ENCODE results near the gene LRP3. TPM values are rescaled to one million over a fixed set of nuclear protein-coding genes. Genes with fewer than 3 reads are reported as not detected.
"Not testable (repeated sequence)": the region's sequence is repeated elsewhere in the genome, so short reads cannot be mapped to it uniquely, and the experiment has no call there.

The LRP3 gene
- total RNA-seq, 2 experiments from 2014 or later = 0.30 TPM; not detected in 1

DNA sequence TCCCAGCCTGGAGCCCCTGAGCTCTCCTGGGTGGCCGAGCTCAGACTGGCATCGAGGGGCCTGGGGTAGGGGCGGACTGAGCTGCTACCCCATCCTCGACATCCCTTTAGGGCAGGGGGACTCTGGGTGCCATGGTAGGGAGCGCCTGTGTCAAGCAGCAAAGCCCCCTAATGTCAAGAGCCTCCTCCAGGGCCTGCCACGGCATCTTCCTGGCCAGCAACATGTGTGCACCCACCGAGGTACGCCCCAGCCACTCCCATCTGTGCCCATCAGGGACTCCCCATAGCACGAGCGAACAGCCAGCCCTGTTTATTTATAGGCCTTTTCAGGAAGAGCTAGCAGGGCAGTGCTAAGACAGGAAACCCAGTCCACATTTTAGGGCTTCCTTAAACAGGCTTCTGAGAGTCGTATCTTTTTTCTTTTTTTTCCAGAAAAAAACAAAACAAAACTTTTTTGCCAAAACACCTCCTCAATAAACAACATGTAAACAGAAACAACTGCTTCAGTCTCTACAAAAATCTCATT is 14.3 kb downstream of the LRP3 start:
- Mint-ChIP-seq H3K36me3 (no peaks in the 10 kb centered on the region), H3K9me3 (ENCODE audit: low read depth) (no peaks in the 10 kb centered on the region), H3K4me1 (no peaks in the 10 kb centered on the region), H3K27me3 (no peaks in the 10 kb centered on the region), H3K27ac (no peak overlapping the region), H3K4me3 (no peak overlapping the region)
- CTCF ChIA-PET = no interaction called here
- DNase-seq (no peak), ATAC-seq (no peak)

DNA sequence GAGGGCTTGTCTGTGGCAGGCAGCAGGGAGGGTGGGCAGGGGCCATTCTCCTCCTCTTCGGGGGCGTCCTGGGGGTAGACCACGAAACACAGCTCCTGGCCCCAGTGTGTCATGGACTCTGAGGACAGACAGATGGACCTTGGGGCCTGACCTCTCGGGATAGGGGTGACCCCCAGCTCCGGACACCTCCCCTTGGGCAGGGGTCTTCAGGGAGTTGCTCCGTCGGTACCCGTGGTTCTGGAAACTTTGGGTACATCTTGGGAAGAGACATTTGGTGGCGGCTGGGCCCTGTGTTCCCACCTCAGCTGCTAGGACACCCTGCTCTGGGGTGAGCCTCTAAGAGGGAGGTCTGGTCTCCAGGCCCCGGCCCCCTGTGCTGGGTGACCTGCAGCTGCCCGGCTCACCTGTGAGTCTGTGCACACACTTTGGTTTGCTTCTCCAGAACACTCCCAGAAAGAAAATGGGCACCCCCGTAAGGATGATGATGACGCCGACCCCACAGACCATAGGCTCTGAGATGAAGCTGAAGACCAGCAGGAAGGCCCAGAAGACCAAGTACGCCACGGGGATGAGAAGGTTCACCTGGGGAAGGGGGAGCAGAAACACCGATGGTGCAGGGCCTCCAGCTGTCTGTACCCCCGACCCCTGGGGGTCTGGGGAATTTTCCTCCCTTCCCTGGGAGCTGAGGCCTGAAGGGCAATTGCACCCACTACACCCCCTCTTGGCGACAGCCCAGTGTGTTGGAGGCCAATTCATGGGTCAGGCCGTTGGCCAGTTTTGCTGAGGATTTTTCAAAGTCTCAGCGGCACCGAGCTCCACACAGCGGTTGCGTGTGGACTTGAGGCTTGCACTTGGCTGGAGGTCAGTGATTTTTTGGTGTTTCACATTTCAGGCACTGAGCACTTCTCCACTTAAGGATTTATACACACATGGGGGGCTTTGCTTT is 15.0 kb downstream of the LRP3 start:
- Mint-ChIP-seq H3K9me3 (ENCODE audit: low read depth) (no peaks in the 10 kb centered on the region), H3K4me3 (no peak overlapping the region), H3K4me1 (no peaks in the 10 kb centered on the region), H3K27ac (no peak overlapping the region), H3K36me3 (no peaks in the 10 kb centered on the region), H3K27me3 (no peaks in the 10 kb centered on the region)
- ATAC-seq (no peak), DNase-seq (no peak)
- CTCF ChIA-PET = interaction anchor here (0.8 kb wide), 1 partner anchor 25 kb away, joined by 3 read pairs; no protein-coding TSS in a partner anchor

DNA sequence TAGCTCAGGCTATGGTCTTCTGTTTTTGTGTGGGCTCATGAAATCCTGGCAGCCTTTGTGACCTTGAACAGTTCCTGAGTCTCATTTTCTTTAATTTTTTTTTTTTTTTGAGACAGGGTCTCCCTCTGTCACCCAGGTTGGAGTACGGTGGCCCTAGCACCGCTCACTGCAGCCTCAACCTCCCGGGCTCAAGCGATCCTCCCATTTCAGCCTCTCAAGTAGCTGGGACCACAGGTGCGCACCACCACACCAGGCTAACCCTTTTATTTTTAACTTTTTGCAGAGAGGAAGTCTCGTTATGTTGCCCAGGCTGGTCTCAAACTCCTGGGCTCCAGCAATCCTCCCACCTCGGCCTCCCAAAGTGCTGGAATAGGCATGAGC is 15.7 kb downstream of the LRP3 start:
- H3K36me3 Mint-ChIP-seq; H3K27ac Mint-ChIP-seq; H3K27me3 Mint-ChIP-seq; H3K4me1 Mint-ChIP-seq; H3K9me3 Mint-ChIP-seq (ENCODE audit: low read depth); DNase-seq; ATAC-seq; H3K4me3 Mint-ChIP-seq: not testable (repeated sequence)
- CTCF ChIA-PET = interaction anchor here (0.8 kb wide), 1 partner anchor 26 kb away, joined by 3 read pairs; no protein-coding TSS in a partner anchor

DNA sequence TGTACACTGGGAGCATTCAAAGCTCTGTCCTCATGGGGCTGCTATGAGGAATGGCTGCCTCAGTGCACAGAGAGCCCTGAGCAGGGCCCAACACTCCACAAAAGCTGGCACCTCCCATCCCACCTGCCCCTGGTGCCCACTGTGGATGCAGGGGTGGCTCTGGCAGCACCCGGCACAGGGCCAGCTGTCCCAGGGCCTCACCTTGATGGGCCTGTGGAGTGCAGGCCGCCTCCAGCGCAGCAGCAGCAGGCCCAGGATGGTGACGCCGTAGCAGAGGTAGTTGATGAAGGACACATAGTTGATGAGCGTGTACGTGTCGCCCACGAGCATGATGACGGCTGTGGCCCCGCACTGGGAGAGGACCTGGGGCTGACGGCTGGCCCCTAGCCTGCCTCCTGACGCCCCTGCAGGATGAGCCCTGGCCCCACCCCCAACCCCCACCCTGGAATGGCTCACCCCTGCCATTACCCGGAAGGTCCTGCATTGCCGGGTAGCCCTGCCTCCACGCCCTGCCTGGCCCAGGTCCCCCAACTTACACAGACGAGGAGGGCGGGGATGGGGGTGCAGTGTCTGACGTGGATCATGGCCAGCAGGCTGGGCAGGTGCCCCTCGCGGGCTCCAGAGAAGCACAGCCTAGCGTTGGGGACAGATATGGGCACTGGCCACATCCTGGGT is 16.3 kb downstream of the LRP3 start:
- Mint-ChIP-seq H3K36me3 (no peaks in the 10 kb centered on the region), H3K4me3 (no peak overlapping the region)

GRCh38 chr19:33211794-33212435 is 17.8 kb downstream of the LRP3 start:
- ATAC-seq = no peak

More for the DNA sequence above, 16.3 kb downstream of the LRP3 start:
- CTCF ChIA-PET = no interaction called here
- Mint-ChIP-seq H3K4me1 (no peaks in the 10 kb centered on the region), H3K9me3 (ENCODE audit: low read depth) (no peaks in the 10 kb centered on the region), H3K27ac (no peak overlapping the region), H3K27me3 (no peaks in the 10 kb centered on the region)
- ATAC-seq (no peak), DNase-seq (no peak)

DNA sequence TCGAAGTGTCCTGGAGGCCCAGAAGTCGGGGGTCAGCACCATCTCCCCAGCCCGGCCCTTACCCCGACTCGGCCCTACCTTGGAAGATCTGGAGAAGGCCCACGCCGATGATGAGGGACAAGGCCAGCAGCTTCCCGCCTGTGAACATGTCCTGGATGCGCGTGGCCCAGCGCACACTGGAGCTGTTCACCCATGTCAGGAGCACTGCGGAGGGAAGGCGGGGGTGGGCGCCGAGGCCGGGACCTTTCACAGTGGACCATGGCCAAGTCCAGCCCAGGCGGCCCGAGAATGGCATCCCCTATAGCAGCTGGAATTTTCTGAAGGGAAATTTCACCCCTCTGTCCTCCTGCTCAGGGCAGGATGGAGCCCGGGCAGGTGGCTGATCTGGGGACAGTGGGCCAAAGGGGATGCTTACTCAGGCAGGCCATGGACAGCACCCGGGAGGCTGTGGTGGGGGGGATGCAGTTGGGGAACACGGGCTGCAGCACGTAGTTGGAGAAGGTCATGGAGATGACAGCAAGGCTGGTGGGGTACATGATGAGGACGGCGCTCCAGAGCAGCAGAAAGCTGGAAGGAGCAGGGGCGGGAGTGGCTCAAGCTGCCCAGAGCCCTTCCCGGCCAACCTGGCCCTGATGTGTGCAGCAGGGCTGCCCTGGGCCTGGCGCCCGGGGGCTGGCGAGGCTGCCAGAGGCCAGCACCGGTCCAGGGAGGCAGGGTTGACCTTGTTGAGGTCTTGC is 18.5 kb downstream of the LRP3 start:
- no peak for DNase-seq
- Mint-ChIP-seq H3K27ac (no peak overlapping the region), H3K9me3 (ENCODE audit: low read depth) (no peaks in the 10 kb centered on the region), H3K36me3 (no peaks in the 10 kb centered on the region), H3K4me1 (no peaks in the 10 kb centered on the region), H3K4me3 (no peak overlapping the region), H3K27me3 (no peaks in the 10 kb centered on the region)
- CTCF ChIA-PET = interaction anchor here (1.2 kb wide), 1 partner anchor 203 kb away, joined by 3 read pairs; no protein-coding TSS in a partner anchor
- no peak for ATAC-seq

More at GRCh38 chr19:33211794-33212435, 17.8 kb downstream of the LRP3 start:
- Mint-ChIP-seq H3K9me3 (ENCODE audit: low read depth) (no peaks in the 10 kb centered on the region), H3K27ac (no peak overlapping the region), H3K4me3 (no peak overlapping the region), H3K27me3 (no peaks in the 10 kb centered on the region), H3K36me3 (no peaks in the 10 kb centered on the region), H3K4me1 (no peaks in the 10 kb centered on the region)
- CTCF ChIA-PET = interaction anchor here (1.2 kb wide), 1 partner anchor 204 kb away, joined by 3 read pairs; no protein-coding TSS in a partner anchor
- DNase-seq = no peak

- no peak for ATAC-seq
Observed at GRCh38 chr19:33214596-33214995, 20.5 kb downstream of the LRP3 start.

GRCh38 chr19:33215438-33216197 is 21.5 kb downstream of the LRP3 start:
- CTCF ChIA-PET = no interaction called here
- DNase-seq (no peak), ATAC-seq (no peak)
- H3K4me3 Mint-ChIP-seq = no peak overlapping the region
- peaks cover 3% of the 10 kb centered on the region for H3K27me3 Mint-ChIP-seq
- H3K36me3 Mint-ChIP-seq = no peaks in the 10 kb centered on the region
- no peaks in the 10 kb centered on the region for H3K9me3 Mint-ChIP-seq (ENCODE audit: low read depth)
- no peaks in the 10 kb centered on the region for H3K4me1 Mint-ChIP-seq
- no peak overlapping the region for H3K27ac Mint-ChIP-seq

More at GRCh38 chr19:33214596-33214995, 20.5 kb downstream of the LRP3 start:
- CTCF ChIA-PET = no interaction called here
- Mint-ChIP-seq H3K27ac (no peak overlapping the region), H3K4me1 (no peaks in the 10 kb centered on the region), H3K27me3 (no peaks in the 10 kb centered on the region), H3K9me3 (ENCODE audit: low read depth) (no peaks in the 10 kb centered on the region), H3K4me3 (no peak overlapping the region), H3K36me3 (no peaks in the 10 kb centered on the region)
- no peak for DNase-seq

DNA sequence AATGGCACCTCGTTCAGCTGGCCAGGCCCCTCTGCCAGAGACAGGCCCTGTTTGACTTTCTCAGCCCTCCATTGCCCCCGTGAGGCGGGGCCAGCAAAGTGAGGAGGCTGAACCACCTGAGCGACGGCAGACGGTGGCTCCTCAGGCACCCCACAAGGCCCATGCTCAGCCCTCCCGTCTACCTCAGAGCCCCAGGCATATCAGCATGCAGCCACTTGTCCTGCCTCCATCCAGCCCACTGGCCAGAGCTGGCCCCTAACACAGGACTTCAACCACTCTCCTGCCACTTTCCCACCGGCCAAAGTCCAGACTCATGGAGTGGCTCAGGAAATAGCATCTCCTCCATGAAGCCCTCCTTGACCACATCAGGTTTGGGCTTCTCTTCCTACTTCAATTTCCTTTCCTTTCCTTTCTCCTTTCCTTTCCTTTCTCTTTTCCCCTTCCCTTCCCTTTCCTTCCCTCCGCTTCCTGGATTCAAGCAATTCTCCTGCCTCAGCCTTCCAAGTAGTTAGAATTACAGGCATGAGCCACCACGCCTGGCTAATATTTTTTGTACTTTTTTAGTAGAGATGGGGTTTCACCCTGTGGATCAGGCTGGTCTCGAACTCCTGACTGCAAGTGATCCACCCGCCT is 22.2 kb downstream of the LRP3 start:
- Mint-ChIP-seq H3K4me1 (no peaks in the 10 kb centered on the region), H3K27ac (no peak overlapping the region), H3K27me3 (peaks cover 8% of the 10 kb centered on the region), H3K4me3 (no peak overlapping the region), H3K9me3 (ENCODE audit: low read depth) (no peaks in the 10 kb centered on the region), H3K36me3 (no peaks in the 10 kb centered on the region)
- DNase-seq (no peak), ATAC-seq (no peak)
- CTCF ChIA-PET = no interaction called here

- Mint-ChIP-seq H3K4me3 (no peak overlapping the region), H3K27me3 (peaks cover 12% of the 10 kb centered on the region), H3K4me1 (no peaks in the 10 kb centered on the region), H3K9me3 (ENCODE audit: low read depth) (no peaks in the 10 kb centered on the region), H3K36me3 (no peaks in the 10 kb centered on the region), H3K27ac (no peak overlapping the region)
- DNase-seq (no peak), ATAC-seq (no peak)
- CTCF ChIA-PET = no interaction called here
Observed at GRCh38 chr19:33217881-33218280, 23.8 kb downstream of the LRP3 start.

DNA sequence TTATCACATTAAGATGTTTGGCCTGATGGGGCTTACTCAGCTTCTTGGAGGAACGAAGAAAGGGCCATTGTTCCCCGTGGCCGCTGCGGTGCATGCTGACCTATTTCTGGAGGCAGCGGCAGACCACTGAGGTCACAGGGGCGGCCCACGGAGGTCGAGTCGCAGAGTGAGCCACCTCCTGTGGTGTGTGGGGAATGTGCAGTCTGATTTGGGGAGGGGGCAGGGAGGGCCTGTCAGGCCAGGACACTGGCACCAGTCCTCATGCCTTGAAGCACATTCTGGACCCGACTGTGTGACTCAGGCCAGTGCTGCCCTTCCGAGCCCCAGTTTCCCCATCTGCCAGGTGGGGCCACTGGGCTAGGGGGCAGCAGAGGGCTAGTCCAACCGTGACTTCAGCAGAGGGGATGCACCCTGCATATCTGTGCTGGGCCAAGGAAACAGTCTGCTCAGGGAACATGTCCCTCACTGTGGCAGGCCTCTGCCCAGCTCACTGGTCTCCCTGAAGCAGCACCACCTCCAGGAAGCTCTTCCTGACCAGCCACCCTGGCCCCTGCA is 25.2 kb downstream of the LRP3 start:
- Mint-ChIP-seq H3K36me3 (no peaks in the 10 kb centered on the region), H3K4me1 (no peaks in the 10 kb centered on the region), H3K27me3 (peaks cover 17% of the 10 kb centered on the region), H3K27ac (no peak overlapping the region), H3K9me3 (ENCODE audit: low read depth) (no peaks in the 10 kb centered on the region), H3K4me3 (no peak overlapping the region)
- ATAC-seq (no peak), DNase-seq (no peak)
- CTCF ChIA-PET = interaction anchor here (1.0 kb wide), 1 partner anchor 486 kb away, joined by 3 read pairs; no protein-coding TSS in a partner anchor

All from activated CD8-positive, alpha-beta memory T cell treated with anti-CD3 and anti-CD28 coated beads, Interleukin-2, amount 10 ng/mL, durations not matched to agents 7 days and 5 days (primary cell).